Ascending aorta (tissue), 2 donors: Measurements from ENCODE around the gene ZNF865. TPM values are rescaled to one million over a fixed set of nuclear protein-coding genes. Genes with fewer than 3 reads are reported as not detected.

Source experiments
- DNase-seq, 2 donors: peaks; one replicate each; pipeline ENCODE4 v3.0.0-alpha.2; 2019; ENCODE audit warnings: low spot score in 2 of 2
- H3K27ac ChIP-seq, 2 donors: fragments of 200-600 bp; sonication (generic); one replicate each; pipeline ENCODE4 v1.5.1; 2016 to 2017; ENCODE audit warnings: mild to moderate bottlenecking in 1 of 2
- H3K27me3 ChIP-seq: fragments of 200-600 bp; sonication (generic); one replicate; pipeline ENCODE4 v1.5.1; 2017
- H3K36me3 ChIP-seq, 2 donors: fragments of 200-600 bp; sonication (generic); one replicate each; pipeline ENCODE4 v1.5.1; 2016
- H3K4me1 ChIP-seq, 2 donors: fragments of 200-600 bp; sonication (generic); one replicate each; pipeline ENCODE4 v1.5.1; 2016 to 2017; ENCODE audit warnings: mild to moderate bottlenecking in 1 of 2
- H3K4me3 ChIP-seq, 2 donors: fragments of 200-600 bp; sonication (generic); one replicate each; pipeline ENCODE4 v1.5.1; 2016 to 2017; ENCODE audit warnings: mild to moderate bottlenecking in 1 of 2
- H3K9me3 ChIP-seq, 2 donors: fragments of 200-600 bp; sonication (generic); one replicate each; pipeline ENCODE4 v1.5.1; 2016
- intact Hi-C: fragments of 100-400 bp; cut with DNase I; formaldehyde crosslinking; loops from one replicate; pipeline ENCODE4 v1.15.1; 2023
- total RNA-seq: library from RNA; depleted of rRNA; stranded (reverse); fragments of >200 nt; gene quantifications from one replicate; pipeline ENCODE4 v1.1.0, GENCODE V29; 2016
- TF ChIP-seq, protein P1 (sequence below), 3 experiments: fragments of 200-600 bp in 2 of 3; fragments of 450-650 bp in 1 of 3; sonication (generic) in 2 of 3; IDR thresholded peaks; one replicate each; pipeline ENCODE4 v1.5.1; 2016 to 2019; ENCODE audit warnings: antibody characterized with exemption in 3 of 3, mild to moderate bottlenecking in 1 of 3, moderate library complexity in 1 of 3

ZNF865 gene
- total RNA-seq, 1 donor from 2014 or later = 22.0 TPM

DNA sequence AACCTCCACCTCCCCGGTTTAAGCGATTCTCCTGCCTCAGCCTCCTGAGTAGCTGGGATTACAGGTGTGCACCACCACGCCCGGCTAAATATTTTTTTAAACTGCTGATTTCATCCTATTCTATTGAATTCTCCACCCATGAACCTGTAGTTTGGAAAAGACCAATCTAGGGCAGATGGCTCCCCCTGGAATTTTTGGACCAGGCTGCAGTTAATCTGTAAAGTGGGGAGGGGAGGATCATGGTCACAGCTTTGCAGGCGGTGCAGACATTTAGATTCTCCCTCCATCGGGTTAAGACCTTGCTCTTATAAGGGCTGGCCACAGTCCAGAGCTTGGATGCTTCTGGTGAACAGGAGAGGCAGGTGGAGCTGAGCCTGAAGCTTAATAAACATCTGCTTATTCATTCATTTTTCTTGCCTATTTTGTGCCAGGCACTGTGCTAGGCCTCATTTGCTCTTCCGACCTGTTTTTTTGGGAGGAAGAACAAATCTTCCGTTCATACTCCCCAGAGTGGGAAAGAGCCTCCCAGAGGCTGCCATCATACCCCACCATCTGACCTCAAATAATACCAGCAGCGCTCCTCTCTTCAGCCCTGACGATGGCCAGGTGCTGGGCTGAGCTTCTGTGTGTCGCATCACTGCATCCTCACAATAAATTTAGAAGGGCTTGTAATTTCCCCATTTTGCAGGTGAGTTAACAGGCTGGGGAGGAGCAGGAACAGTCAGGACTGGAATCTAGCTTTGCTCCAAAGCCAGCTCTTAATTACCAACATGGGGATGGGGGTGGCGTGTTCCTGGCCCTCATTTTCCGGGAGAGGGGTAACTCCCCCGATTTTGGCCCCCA is 41.7 kb downstream of the ZNF865 start:
- TF ChIP-seq, protein P1, sequence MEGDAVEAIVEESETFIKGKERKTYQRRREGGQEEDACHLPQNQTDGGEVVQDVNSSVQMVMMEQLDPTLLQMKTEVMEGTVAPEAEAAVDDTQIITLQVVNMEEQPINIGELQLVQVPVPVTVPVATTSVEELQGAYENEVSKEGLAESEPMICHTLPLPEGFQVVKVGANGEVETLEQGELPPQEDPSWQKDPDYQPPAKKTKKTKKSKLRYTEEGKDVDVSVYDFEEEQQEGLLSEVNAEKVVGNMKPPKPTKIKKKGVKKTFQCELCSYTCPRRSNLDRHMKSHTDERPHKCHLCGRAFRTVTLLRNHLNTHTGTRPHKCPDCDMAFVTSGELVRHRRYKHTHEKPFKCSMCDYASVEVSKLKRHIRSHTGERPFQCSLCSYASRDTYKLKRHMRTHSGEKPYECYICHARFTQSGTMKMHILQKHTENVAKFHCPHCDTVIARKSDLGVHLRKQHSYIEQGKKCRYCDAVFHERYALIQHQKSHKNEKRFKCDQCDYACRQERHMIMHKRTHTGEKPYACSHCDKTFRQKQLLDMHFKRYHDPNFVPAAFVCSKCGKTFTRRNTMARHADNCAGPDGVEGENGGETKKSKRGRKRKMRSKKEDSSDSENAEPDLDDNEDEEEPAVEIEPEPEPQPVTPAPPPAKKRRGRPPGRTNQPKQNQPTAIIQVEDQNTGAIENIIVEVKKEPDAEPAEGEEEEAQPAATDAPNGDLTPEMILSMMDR (IDR thresholded peaks at IDR 0.05) = no peak
- H3K4me3 ChIP-seq = peak overlapping the region; percentile 87 to 89
- H3K27ac ChIP-seq = peak overlapping the region; percentile 74 to 80
- peaks cover 3 to 10% of the 10 kb centered on the region in 2 donors for H3K36me3 ChIP-seq
- DNase-seq = no peak
- no peaks in the 10 kb centered on the region for H3K9me3 ChIP-seq
- intact Hi-C loops = loop anchor here (5.0 kb wide), 1 partner anchor 260 kb away; the partner anchor contains the start of gene RPL28
- H3K4me1 ChIP-seq = peaks cover 10 to 16% of the 10 kb centered on the region in 2 donors
- no peaks in the 10 kb centered on the region for H3K27me3 ChIP-seq

DNA sequence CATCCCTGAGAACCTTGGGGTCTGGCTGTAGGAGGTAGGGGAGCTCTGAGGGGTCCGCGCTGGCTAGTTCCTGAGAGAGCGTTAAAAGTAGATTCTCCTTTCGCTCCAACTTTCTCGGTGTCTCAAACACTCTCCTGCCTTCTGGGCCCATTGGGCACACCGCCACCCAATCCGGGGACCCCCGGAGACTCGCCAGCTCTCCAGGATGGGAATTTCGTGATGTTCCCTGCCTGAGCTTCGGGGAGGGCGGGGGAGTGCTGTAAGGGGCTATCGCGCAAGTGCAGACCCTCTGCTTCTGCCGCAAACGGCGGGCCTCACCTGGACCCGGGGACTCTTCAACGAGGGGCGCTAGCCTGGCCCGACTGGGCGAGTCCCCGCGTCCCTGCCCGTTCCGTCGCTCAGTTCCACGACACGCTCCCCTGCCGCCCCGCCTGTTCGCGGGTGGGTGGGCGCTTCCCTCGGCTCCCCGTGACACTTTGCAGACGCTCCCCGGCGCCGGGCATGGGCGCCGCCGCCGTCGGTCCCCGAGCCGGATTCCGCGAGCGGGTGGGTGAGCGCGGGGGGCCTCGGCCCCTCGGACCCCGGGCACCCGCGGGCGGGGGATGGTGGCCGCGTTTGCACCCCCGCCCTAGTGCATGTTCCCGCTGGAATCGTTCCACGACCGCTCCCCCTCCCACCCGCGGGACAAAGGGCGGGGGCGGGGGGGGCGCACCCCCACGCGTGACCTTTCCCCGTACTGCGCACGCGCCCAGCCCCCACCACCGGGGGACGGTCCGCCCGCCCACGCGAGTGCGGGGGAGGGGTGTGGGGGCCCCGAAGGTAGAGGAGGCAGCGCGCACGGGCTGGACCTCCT is 42.5 kb downstream of the ZNF865 start, which contains the start of gene CCDC106:
Gene CCDC106 (plus strand): TSS at position 481 of the 853 bp plus-strand sequence. CDS start 835 bp downstream, outside the sequence.
- no peaks in the 10 kb centered on the region for H3K9me3 ChIP-seq
- peak within 1 kb of the TSS; percentile 74 to 80 for H3K27ac ChIP-seq
- intact Hi-C loops = loop anchor here (5.0 kb wide), 1 partner anchor 261 kb away; the partner anchor contains the start of gene RPL28
- TF ChIP-seq, protein P1 (IDR thresholded peaks at IDR 0.05) = no peak
- H3K27me3 ChIP-seq = no peaks in the 10 kb centered on the region
- DNase-seq = peak in 1 of 2 donors; percentile 81
- H3K4me3 ChIP-seq = peak within 1 kb of the TSS; percentile 87 to 89
- peaks cover 5 to 16% of the 10 kb centered on the region in 2 donors for H3K4me1 ChIP-seq
- peaks cover 3 to 10% of the 10 kb centered on the region in 2 donors for H3K36me3 ChIP-seq

DNA sequence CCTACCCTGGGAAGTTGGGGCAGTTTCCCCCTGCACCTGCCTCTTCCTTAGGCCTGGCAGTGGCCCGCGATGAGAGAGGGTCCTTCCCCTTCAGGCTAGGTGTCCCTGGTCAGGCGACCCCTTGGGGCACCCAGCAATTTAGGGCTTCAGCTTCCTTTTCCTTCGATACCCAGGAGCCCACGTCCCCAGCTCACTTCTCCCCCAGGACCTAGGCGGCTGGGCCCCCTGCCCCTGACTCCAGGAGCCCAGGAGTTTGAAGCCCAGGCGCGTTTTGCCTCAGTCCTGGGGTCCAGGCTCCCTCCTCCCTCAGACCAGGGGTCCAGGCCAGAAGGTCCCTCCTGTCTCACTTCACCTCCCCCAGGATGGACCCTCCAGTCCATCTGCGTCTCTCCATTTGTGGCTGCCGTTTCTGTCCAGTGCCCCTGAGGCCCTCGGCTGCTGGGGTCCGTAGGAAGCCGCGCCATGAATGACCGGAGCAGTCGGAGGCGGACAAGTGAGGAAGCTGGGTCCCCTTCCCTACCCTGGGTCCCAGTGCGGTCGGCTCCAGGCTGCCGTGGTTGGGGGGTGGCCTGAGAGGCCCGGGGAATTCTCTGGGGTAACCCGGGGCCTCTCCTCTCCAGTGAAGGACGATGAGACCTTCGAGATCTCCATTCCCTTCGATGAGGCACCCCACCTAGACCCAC is 43.3 kb downstream of the ZNF865 start:
- Histone ChIP-seq H3K9me3 (no peaks in the 10 kb centered on the region), H3K36me3 (peaks cover 3 to 10% of the 10 kb centered on the region in 2 donors), H3K27me3 (no peaks in the 10 kb centered on the region), H3K27ac (peak overlapping the region; percentile 74 to 80), H3K4me1 (peaks cover 3 to 16% of the 10 kb centered on the region in 2 donors), H3K4me3 (peak overlapping the region; percentile 87 to 89)
- DNase-seq = no peak
- TF ChIP-seq, protein P1 (IDR thresholded peaks at IDR 0.05) = peak in 1 of 3 experiments; percentile 7
- intact Hi-C loops = loop anchor here (5.0 kb wide), 1 partner anchor 261 kb away; the partner anchor contains the start of gene RPL28

DNA sequence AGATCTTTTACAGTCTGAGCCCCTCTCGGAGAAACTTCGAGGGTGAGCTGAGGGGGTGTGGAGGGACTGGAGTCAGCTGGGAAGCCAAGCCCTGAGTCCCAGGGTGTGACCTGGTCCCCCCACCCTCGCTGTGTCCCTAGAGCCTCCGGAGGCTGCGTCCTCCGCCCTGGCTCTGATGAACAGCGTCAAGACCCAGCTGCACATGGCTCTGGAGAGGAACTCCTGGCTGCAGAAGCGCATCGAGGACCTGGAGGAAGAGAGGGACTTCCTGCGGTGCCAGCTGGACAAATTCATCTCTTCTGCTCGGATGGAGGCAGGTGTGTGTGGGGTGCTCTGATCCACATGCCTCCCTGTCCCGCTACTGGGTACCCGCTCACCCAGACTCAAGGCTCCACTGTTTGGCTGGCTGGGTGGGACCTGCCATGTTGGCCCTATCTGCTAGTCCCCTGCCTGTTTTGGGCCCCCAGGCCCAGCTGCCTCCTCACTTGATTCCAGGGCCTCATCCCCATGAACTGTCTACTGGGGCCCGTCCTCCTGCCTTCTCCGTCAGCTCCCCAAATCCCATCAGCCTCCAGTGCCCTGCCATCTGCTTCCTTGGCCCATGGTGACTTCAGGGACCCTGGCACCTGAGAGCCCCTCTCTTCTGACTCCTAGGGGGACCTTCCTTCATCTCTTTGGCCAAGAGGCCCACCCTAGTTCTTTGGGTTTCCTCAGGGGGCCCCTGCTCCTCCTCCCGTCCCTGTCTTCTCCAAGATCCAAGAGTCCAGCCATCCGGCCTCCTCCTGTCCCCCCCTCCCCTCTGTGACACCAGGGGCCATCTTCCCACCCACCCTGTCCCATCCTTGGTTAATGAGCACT is 44.0 kb downstream of the ZNF865 start:
- intact Hi-C loops = loop anchor here (5.0 to 10.0 kb wide), 4 partner anchors 262 to 1455 kb away; partner anchors contain the start of genes LENG8, PPP1R12C, RPL28 and TSEN34
- peaks cover 0 to 12% of the 10 kb centered on the region in 2 donors for H3K4me1 ChIP-seq

More for the DNA sequence above, 44.0 kb downstream of the ZNF865 start:
- no peak for DNase-seq
- Histone ChIP-seq H3K4me3 (peak overlapping the region; percentile 87 to 89), H3K27me3 (no peaks in the 10 kb centered on the region), H3K27ac (peak overlapping the region; percentile 74 to 80), H3K9me3 (no peaks in the 10 kb centered on the region), H3K36me3 (peaks cover 3 to 10% of the 10 kb centered on the region in 2 donors)
- TF ChIP-seq, protein P1 (IDR thresholded peaks at IDR 0.05) = no peak
